DMS153 treated with DMSO at 0.1 percent for 48 hours (cell line): ENCODE results near the gene ZNF837.
"Not testable (repeated sequence)": the region's sequence is repeated elsewhere in the genome, so short reads cannot be mapped to it uniquely, and the experiment has no call there.

ENCODE experiments used
- DNase-seq: peaks from one replicate; lab custom pipeline; 2025; ENCODE audit not compliant: unreplicated experiment; lab: John Stamatoyannopoulos, UW

ZNF837 gene

GRCh38 chr19:58380662-58381459 is at the start of gene ZNF837:
Gene ZNF837 (minus strand): TSS chr19:58381030. CDS start chr19:58369332, 11,698 bp downstream.
- DNase-seq: peak; percentile 97

DNA sequence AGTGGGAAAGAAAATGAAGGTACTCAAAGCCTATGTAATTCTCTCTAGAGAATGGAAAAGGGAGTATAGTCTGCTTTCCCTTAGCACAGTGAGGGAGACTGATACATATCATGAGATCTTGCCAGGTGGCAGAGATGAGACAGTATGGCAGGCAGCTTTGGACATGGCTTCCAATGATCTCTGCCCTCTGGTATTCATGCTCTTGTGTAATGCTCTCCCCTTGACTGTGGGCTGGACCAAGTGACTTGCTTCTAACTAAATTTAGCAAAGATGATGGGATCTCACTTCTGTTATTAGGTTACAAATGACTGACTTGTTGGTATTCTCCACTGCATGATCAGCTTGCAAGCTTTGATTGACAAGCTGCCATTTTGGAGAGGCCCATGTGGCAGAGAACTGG is 48.9 kb upstream of the ZNF837 start:
- DNase-seq: no peak

DNA sequence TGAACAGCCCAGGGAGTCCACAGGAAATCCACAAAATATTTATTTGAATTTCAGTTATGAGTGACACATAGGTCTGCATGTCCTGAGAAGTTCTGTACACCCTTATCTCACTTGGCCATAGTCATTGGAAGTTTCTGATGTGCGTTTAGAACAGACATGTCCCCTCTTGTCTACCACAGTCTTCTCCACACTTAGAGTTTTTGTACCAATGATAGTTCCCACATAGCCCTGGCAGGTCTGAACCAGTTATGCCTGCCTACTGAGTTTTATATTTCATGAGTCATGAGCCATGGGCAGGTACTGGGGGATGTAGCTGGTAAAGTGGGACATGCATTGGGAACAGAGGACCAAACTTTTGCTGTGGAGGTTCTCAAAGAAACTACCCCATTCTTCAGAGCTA is 47.8 kb upstream of the ZNF837 start:
- no peak for DNase-seq

- no peak for DNase-seq
Measured at GRCh38 chr19:58417071-58417470, 36.2 kb upstream of the ZNF837 start.

DNA sequence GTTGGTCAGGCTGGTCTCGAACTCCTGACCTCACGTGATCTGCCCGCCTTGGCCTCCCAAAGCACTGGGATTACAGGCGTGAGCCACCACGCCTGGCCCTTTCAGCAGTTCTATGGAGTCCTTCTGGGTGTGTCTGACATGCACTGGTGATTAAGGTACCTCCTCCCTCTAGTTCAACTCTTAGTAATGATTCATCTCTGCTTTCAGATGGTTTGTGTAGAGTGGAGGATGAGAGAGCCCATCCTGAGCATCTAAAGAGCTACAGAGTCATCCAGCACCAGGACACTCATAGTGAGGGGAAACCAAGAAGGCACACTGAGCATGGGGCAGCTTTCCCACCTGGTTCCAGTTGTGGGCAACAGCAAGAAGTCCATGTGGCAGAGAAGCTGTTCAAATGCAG is 35.8 kb upstream of the ZNF837 start:
- DNase-seq: no peak

DNA sequence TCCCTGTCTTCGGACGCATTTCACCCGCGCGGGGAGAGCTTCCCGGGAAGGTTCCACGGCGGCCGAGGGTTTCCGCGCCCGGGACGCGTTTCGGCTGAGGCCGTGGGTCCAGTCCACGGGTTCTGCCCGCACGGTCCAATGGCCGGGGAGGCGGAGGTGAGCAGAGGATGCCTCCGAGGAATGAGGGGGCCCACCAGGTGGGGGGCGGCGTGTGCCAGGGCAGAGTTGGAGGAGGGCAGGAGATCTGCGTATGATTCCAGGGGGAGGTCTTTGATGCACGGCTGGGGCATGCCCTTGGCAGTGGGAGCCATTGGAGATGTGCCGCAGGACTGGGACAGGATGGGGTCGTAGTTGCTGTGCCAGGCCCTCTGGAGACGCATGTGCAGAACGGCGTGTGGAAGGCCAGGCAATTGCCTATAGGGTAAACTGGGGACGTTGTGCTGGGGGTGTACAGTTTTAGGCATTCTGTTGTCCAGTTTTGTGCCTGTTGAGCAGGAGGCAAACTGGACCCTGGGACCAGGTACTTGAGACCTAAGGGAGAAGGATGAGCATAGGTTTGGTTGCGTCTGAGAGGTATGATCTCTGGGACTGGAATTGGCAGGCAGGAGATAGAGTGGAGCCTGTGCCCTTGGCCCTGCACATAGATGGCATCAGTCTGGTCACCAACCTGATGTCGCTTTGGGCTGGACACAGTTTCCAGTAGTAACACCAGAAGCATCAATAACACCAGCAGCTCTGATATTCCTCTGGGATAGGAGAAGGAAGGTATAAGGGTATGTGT is 28.4 kb upstream of the ZNF837 start:
- DNase-seq: no peak

GRCh38 chr19:58408152-58409009 is 27.6 kb upstream of the ZNF837 start, which contains the start of gene ZNF584:
Gene ZNF584 (plus strand): TSS chr19:58408649. CDS start chr19:58409148, 499 bp downstream.
- DNase-seq: peak; percentile 87

DNA sequence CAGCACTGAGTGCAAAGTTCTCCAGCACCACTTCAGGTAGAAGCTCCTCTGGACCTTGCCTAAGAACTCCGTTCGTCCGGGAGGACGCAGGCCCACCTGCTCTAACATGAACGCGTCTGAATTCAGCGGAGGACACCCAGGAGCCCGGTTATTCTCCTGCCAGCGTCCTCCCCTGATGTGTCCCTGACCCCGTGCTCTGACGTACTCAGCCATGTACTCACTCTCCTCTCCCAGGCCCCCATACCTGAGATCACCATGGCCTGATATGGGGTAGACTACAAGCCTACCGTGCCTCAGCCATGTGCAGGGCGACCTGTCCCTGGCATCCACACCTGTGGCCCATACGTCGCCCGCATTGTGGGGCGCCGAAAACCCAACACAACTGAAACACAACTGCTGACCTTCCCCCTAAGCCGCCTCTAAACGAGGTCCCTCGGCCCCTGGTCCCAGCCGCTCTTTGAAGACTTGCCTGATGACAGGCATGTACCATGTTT is 26.9 kb upstream of the ZNF837 start:
- no peak for DNase-seq

GRCh38 chr19:58406818-58407657 is 26.2 kb upstream of the ZNF837 start:
- DNase-seq: no peak

DNA sequence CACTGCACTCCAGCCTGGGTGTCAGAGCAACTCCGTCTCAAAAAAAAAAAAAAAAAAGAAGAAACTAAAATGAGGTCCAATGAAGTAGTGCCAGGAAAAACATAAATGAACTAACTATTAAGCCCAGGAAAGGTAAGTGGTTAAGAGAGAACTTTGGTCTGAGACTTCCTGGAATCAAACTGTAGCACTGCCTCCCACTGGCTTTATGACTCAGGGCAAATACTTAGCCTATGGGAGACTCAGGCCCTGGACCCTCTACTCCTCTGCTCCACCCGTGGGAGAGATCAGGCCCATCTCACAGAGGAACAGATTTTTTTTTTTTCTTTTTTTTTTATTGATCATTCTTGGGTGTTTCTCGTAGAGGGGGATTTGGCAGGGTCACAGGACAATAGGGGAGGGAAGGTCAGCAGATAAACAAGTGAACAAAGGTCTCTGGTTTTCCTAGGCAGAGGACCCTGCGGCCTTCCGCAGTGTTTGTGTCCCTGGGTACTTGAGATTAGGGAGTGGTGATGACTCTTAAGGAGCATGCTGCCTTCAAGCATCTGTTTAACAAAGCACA is 23.2 kb upstream of the ZNF837 start:
- not testable (repeated sequence) for DNase-seq

- DNase-seq: no peak
Measured at GRCh38 chr19:58401840-58402421, 21.1 kb upstream of the ZNF837 start.

DNA sequence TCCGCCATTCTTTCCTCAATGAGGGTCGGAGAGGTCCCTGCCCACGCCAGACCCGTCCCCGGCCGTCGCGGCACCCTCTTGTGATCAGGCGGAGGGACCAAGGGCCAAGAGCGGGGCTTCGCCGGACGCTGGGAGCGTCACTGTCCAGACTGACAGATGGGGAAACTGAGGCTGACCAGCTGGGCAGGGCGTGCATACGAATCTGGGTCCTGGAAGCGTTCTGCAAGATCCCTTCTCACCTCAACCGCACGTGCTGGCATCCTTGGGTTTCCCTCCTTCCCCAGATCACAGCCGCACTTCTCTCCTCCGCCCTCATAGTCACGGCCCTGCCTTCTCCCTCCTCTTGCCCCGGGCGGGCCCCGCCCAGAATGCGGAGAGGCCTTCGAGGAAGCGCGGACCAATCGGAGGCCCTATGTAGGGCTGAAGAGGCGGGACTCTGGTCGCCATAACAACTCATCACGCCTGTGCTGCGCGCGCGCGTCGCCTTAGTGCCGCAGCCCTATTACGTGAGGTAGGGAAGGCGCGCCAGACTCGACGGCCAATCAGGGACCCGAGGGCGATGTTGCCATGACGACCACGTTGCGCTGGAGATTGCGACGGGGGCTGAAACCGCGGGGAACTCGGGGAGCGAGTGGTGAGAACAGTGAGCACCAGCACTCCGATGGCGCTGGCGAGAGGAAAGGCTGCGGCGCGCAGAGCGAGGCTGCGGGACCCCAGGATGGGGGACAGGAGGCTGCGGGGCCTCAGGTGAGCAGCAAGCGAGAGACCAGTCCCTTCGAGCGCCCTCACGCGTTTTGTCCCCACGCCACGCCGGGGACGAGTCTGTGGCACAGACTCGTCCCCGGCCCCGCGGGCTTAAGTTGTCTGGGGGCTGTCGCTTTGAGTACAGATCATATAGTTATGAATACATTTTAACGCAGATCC is 20.3 kb upstream of the ZNF837 start:
- peak; percentile 97 for DNase-seq

GRCh38 chr19:58400316-58400915 is 19.6 kb upstream of the ZNF837 start:
- no peak for DNase-seq

DNA sequence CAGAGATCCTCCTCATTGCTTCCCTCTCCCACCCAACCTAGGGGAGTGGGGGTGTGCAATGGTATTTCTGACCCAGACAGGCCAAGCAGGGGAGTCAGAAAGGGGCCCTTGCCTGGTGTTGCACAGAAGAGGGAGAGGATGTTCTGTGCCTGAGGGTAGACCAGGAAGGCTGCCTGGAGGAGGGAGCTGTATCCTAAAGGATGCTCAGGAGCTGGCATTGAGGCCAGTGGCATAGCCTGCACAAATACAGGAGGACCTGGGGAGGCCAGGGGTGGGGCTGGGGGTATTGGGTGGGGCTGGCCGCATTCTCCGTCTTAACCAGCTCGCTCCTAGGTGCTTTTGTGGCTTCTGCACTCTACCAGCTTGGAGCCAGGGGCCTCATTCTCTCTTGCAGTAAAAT is 19.1 kb upstream of the ZNF837 start:
- no peak for DNase-seq

GRCh38 chr19:58398545-58398944 is 17.7 kb upstream of the ZNF837 start:
- no peak for DNase-seq

DNA sequence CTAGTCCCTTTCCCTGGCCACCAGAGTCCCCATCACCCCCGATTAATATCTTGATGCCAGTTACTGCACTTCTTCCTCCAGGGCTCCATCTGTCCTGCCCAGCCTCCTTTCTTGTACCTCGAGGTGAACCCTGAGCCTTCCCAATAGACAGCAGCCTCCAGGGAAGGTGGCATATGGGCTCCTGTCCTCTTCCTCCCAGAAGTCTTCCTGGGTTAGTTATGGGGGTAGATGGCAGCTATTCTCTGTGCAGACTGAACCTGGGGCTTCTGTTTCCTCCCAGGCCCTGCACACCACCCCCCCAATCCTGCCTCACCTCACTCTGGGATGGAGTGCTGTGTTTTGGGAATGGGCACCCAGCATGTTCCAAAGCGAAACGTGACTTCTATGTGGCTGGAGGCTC is 17.3 kb upstream of the ZNF837 start:
- DNase-seq: no peak

- DNase-seq: no peak
Measured at GRCh38 chr19:58397533-58398037, 16.8 kb upstream of the ZNF837 start.
